HL-60 (cell line): ENCODE measurements around the gene TMEM131L.

Source experiments
- CTCF ChIP-seq: IDR thresholded peaks from one replicate; pipeline ENCODE4 v1.5.1; 2011; ENCODE audit warnings: low read length, control low read depth, inconsistent platforms; ENCODE audit not compliant: insufficient read depth
- GABPA ChIP-seq: IDR thresholded peaks from 2 replicates; pipeline ENCODE4 v1.6.1; 2012; ENCODE audit warnings: low read depth
- POLR2AphosphoS5 ChIP-seq: IDR thresholded peaks from 2 replicates; pipeline ENCODE4 v1.6.1; 2012; ENCODE audit warnings: low read depth
- SPI1 ChIP-seq: IDR thresholded peaks from 2 replicates; pipeline ENCODE4 v1.6.1; 2012; ENCODE audit warnings: low read depth, mild to moderate bottlenecking, borderline replicate concordance
- TF ChIP-seq, protein P1 (sequence below): IDR thresholded peaks from 2 replicates; pipeline ENCODE4 v1.6.1; 2012; ENCODE audit warnings: low read depth; ENCODE audit not compliant: insufficient replicate concordance

GRCh38 chr4:153426207-153426885, 39.8 kb upstream of the TMEM131L start:
- no peak for TF ChIP-seq CTCF
- TF ChIP-seq, protein P1, sequence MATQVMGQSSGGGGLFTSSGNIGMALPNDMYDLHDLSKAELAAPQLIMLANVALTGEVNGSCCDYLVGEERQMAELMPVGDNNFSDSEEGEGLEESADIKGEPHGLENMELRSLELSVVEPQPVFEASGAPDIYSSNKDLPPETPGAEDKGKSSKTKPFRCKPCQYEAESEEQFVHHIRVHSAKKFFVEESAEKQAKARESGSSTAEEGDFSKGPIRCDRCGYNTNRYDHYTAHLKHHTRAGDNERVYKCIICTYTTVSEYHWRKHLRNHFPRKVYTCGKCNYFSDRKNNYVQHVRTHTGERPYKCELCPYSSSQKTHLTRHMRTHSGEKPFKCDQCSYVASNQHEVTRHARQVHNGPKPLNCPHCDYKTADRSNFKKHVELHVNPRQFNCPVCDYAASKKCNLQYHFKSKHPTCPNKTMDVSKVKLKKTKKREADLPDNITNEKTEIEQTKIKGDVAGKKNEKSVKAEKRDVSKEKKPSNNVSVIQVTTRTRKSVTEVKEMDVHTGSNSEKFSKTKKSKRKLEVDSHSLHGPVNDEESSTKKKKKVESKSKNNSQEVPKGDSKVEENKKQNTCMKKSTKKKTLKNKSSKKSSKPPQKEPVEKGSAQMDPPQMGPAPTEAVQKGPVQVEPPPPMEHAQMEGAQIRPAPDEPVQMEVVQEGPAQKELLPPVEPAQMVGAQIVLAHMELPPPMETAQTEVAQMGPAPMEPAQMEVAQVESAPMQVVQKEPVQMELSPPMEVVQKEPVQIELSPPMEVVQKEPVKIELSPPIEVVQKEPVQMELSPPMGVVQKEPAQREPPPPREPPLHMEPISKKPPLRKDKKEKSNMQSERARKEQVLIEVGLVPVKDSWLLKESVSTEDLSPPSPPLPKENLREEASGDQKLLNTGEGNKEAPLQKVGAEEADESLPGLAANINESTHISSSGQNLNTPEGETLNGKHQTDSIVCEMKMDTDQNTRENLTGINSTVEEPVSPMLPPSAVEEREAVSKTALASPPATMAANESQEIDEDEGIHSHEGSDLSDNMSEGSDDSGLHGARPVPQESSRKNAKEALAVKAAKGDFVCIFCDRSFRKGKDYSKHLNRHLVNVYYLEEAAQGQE, result no peak
- no peak for TF ChIP-seq SPI1
- no peak for TF ChIP-seq POLR2AphosphoS5
- no peak for TF ChIP-seq GABPA
